B cell (primary cell): ENCODE measurements around the gene ARPC5L.

Source experiments
- CTCF ChIP-seq: fragments of 200-600 bp; IDR thresholded peaks from one replicate; pipeline ENCODE4 v1.8.0; 2022; ENCODE audit warnings: antibody characterized with exemption, mild to moderate bottlenecking
- EZH2 ChIP-seq: IDR thresholded peaks from 2 replicates; pipeline ENCODE4 v1.6.1; 2012; ENCODE audit warnings: borderline replicate concordance, low read depth, mild to moderate bottlenecking, moderate library complexity, low read length; ENCODE audit not compliant: insufficient read depth, poor library complexity, severe bottlenecking

- TF ChIP-seq EZH2 (no peak), CTCF (no peak)
Observed at GRCh38 chr9:124855566-124855943, 6.4 kb upstream of the ARPC5L start.
